Measurements from ENCODE around the gene PFDN4.

The PFDN4 gene

GRCh38 chr20:54204481-54204880, 3.4 kb upstream of the PFDN4 start:
- H3K9me3 ChIP-seq (ENCODE audit: control insufficient read depth, low read length): peaks cover 3% of the 10 kb centered on the region
- H3K27ac ChIP-seq (ENCODE audit: low read depth, low read length, severe bottlenecking): no peak overlapping the region
- WGBS, 2 experiments (ENCODE audit: insufficient coverage in 2 of 2): 91 to 92% methylated on average over 2 to 5 of the region's 5 CpGs
- no peaks in the 10 kb centered on the region for H3K4me1 ChIP-seq (ENCODE audit: control insufficient read depth, insufficient read depth, low read length, poor library complexity, severe bottlenecking)
- no peaks in the 10 kb centered on the region for H3K36me3 ChIP-seq (ENCODE audit: control insufficient read depth, insufficient read depth, low read length)
- H3K4me3 ChIP-seq (ENCODE audit: extremely low read depth, insufficient read depth, low read length, poor library complexity, severe bottlenecking): no peak overlapping the region

- Histone ChIP-seq H3K4me3 (ENCODE audit: extremely low read depth, insufficient read depth, low read length, poor library complexity, severe bottlenecking) (no peak overlapping the region), H3K9me3 (ENCODE audit: control insufficient read depth, low read length) (peaks cover 3% of the 10 kb centered on the region), H3K4me1 (ENCODE audit: control insufficient read depth, insufficient read depth, low read length, poor library complexity, severe bottlenecking) (peaks cover 6% of the 10 kb centered on the region), H3K27ac (ENCODE audit: low read depth, low read length, severe bottlenecking) (no peak overlapping the region), H3K36me3 (ENCODE audit: control insufficient read depth, insufficient read depth, low read length) (peaks cover under 1% of the 10 kb centered on the region)
- WGBS, 2 experiments (ENCODE audit: insufficient coverage in 2 of 2): 89 to 91% methylated on average over 5 to 6 of the region's 8 CpGs
These were observed 2.4 kb upstream of the PFDN4 start for GRCh38 chr20:54205450-54205849.

GRCh38 chr20:54207053-54207742, 689 bp upstream of the PFDN4 start:
- Histone ChIP-seq H3K36me3 (ENCODE audit: control insufficient read depth, insufficient read depth, low read length) (peaks cover 14% of the 10 kb centered on the region), H3K4me3 (ENCODE audit: extremely low read depth, insufficient read depth, low read length, poor library complexity, severe bottlenecking) (peak overlapping the region; percentile 95), H3K4me1 (ENCODE audit: control insufficient read depth, insufficient read depth, low read length, poor library complexity, severe bottlenecking) (peaks cover 7% of the 10 kb centered on the region), H3K27ac (ENCODE audit: low read depth, low read length, severe bottlenecking) (peak overlapping the region; percentile 100), H3K9me3 (ENCODE audit: control insufficient read depth, low read length) (peaks cover 3% of the 10 kb centered on the region)
- WGBS, 2 experiments (ENCODE audit: insufficient coverage in 2 of 2): 0 to 60% methylated on average over 1 to 3 of the region's 7 CpGs

- peaks cover 25% of the 10 kb centered on the region for H3K36me3 ChIP-seq (ENCODE audit: control insufficient read depth, insufficient read depth, low read length)
- H3K9me3 ChIP-seq (ENCODE audit: control insufficient read depth, low read length): peaks cover 3% of the 10 kb centered on the region
- H3K4me1 ChIP-seq (ENCODE audit: control insufficient read depth, insufficient read depth, low read length, poor library complexity, severe bottlenecking): peaks cover 7% of the 10 kb centered on the region
- peak overlapping the region; percentile 100 for H3K27ac ChIP-seq (ENCODE audit: low read depth, low read length, severe bottlenecking)
- WGBS, 2 experiments (ENCODE audit: insufficient coverage in 2 of 2): 6 to 11% methylated on average over 9 to 11 of the region's 15 CpGs
- H3K4me3 ChIP-seq (ENCODE audit: extremely low read depth, insufficient read depth, low read length, poor library complexity, severe bottlenecking): peak overlapping the region; percentile 95
These were observed 775 bp downstream of the PFDN4 start for GRCh38 chr20:54208548-54209176.

GRCh38 chr20:54209216-54209813, 1.4 kb downstream of the PFDN4 start:
- Histone ChIP-seq H3K36me3 (ENCODE audit: control insufficient read depth, insufficient read depth, low read length) (peaks cover 25% of the 10 kb centered on the region), H3K4me1 (ENCODE audit: control insufficient read depth, insufficient read depth, low read length, poor library complexity, severe bottlenecking) (peaks cover 7% of the 10 kb centered on the region), H3K27ac (ENCODE audit: low read depth, low read length, severe bottlenecking) (peak overlapping the region; percentile 100), H3K9me3 (ENCODE audit: control insufficient read depth, low read length) (peaks cover 3% of the 10 kb centered on the region), H3K4me3 (ENCODE audit: extremely low read depth, insufficient read depth, low read length, poor library complexity, severe bottlenecking) (peak overlapping the region; percentile 95)
- 75% methylated on average over 3 of the region's 5 CpGs; no CpG with 5 or more reads in 1 of the 2 experiments for WGBS, 2 experiments (ENCODE audit: insufficient coverage in 2 of 2)

GRCh38 chr20:54212226-54212625, 4.3 kb downstream of the PFDN4 start:
- no peak overlapping the region for H3K4me3 ChIP-seq (ENCODE audit: extremely low read depth, insufficient read depth, low read length, poor library complexity, severe bottlenecking)
- WGBS, 2 experiments (ENCODE audit: insufficient coverage in 2 of 2): no CpG with 5 or more reads among the region's 1 CpG
- peaks cover under 1% of the 10 kb centered on the region for H3K9me3 ChIP-seq (ENCODE audit: control insufficient read depth, low read length)

GRCh38 chr20:54212871-54213270, 5.0 kb downstream of the PFDN4 start:
- H3K4me3 ChIP-seq (ENCODE audit: extremely low read depth, insufficient read depth, low read length, poor library complexity, severe bottlenecking): no peak overlapping the region
- peaks cover 53% of the 10 kb centered on the region for H3K36me3 ChIP-seq (ENCODE audit: control insufficient read depth, insufficient read depth, low read length)
- H3K4me1 ChIP-seq (ENCODE audit: control insufficient read depth, insufficient read depth, low read length, poor library complexity, severe bottlenecking): peaks cover 7% of the 10 kb centered on the region
- no peaks in the 10 kb centered on the region for H3K9me3 ChIP-seq (ENCODE audit: control insufficient read depth, low read length)
- 83% methylated on average over 1 of the region's 3 CpGs; no CpG with 5 or more reads in 1 of the 2 experiments for WGBS, 2 experiments (ENCODE audit: insufficient coverage in 2 of 2)
- peak overlapping the region; percentile 57 for H3K27ac ChIP-seq (ENCODE audit: low read depth, low read length, severe bottlenecking)

More at GRCh38 chr20:54212226-54212625, 4.3 kb downstream of the PFDN4 start:
- Histone ChIP-seq H3K36me3 (ENCODE audit: control insufficient read depth, insufficient read depth, low read length) (peaks cover 50% of the 10 kb centered on the region), H3K27ac (ENCODE audit: low read depth, low read length, severe bottlenecking) (peak overlapping the region; percentile 57), H3K4me1 (ENCODE audit: control insufficient read depth, insufficient read depth, low read length, poor library complexity, severe bottlenecking) (peaks cover 7% of the 10 kb centered on the region)

GRCh38 chr20:54214566-54214965, 6.7 kb downstream of the PFDN4 start:
- peaks cover 7% of the 10 kb centered on the region for H3K4me1 ChIP-seq (ENCODE audit: control insufficient read depth, insufficient read depth, low read length, poor library complexity, severe bottlenecking)
- no peak overlapping the region for H3K27ac ChIP-seq (ENCODE audit: low read depth, low read length, severe bottlenecking)
- no peak overlapping the region for H3K4me3 ChIP-seq (ENCODE audit: extremely low read depth, insufficient read depth, low read length, poor library complexity, severe bottlenecking)
- 92 to 98% methylated on average over 6 of the region's 8 CpGs for WGBS, 2 experiments (ENCODE audit: insufficient coverage in 2 of 2)
- H3K9me3 ChIP-seq (ENCODE audit: control insufficient read depth, low read length): no peaks in the 10 kb centered on the region
- peaks cover 56% of the 10 kb centered on the region for H3K36me3 ChIP-seq (ENCODE audit: control insufficient read depth, insufficient read depth, low read length)

- H3K36me3 ChIP-seq (ENCODE audit: control insufficient read depth, insufficient read depth, low read length): peaks cover 58% of the 10 kb centered on the region
- WGBS, 2 experiments (ENCODE audit: insufficient coverage in 2 of 2): 90 to 93% methylated on average over 2 of the region's 3 CpGs
- H3K27ac ChIP-seq (ENCODE audit: low read depth, low read length, severe bottlenecking): no peak overlapping the region
- H3K9me3 ChIP-seq (ENCODE audit: control insufficient read depth, low read length): no peaks in the 10 kb centered on the region
- peaks cover 3% of the 10 kb centered on the region for H3K4me1 ChIP-seq (ENCODE audit: control insufficient read depth, insufficient read depth, low read length, poor library complexity, severe bottlenecking)
- H3K4me3 ChIP-seq (ENCODE audit: extremely low read depth, insufficient read depth, low read length, poor library complexity, severe bottlenecking): no peak overlapping the region
These were observed 7.4 kb downstream of the PFDN4 start for GRCh38 chr20:54215157-54215789.

GRCh38 chr20:54217762-54218161, 9.9 kb downstream of the PFDN4 start:
- no peaks in the 10 kb centered on the region for H3K9me3 ChIP-seq (ENCODE audit: control insufficient read depth, low read length)
- H3K36me3 ChIP-seq (ENCODE audit: control insufficient read depth, insufficient read depth, low read length): peaks cover 44% of the 10 kb centered on the region
- WGBS, 2 experiments (ENCODE audit: insufficient coverage in 2 of 2): 90 to 94% methylated on average over 5 to 6 of the region's 7 CpGs
- no peak overlapping the region for H3K27ac ChIP-seq (ENCODE audit: low read depth, low read length, severe bottlenecking)
- no peaks in the 10 kb centered on the region for H3K4me1 ChIP-seq (ENCODE audit: control insufficient read depth, insufficient read depth, low read length, poor library complexity, severe bottlenecking)
- no peak overlapping the region for H3K4me3 ChIP-seq (ENCODE audit: extremely low read depth, insufficient read depth, low read length, poor library complexity, severe bottlenecking)

Measured in mesodermal cell (in vitro differentiated cells).